ENCODE results near the gene MTUS2. TPM values are rescaled to one million over a fixed set of nuclear protein-coding genes. Genes with fewer than 3 reads are reported as not detected.

Gene MTUS2
- total and polyA plus RNA-seq, 9 of the 15 experiments (the other 6 are each of a cell fraction or from before 2014, with no cell fraction given) = 0.01 to 0.28 (median 0.06) TPM; not detected in 1

DNA sequence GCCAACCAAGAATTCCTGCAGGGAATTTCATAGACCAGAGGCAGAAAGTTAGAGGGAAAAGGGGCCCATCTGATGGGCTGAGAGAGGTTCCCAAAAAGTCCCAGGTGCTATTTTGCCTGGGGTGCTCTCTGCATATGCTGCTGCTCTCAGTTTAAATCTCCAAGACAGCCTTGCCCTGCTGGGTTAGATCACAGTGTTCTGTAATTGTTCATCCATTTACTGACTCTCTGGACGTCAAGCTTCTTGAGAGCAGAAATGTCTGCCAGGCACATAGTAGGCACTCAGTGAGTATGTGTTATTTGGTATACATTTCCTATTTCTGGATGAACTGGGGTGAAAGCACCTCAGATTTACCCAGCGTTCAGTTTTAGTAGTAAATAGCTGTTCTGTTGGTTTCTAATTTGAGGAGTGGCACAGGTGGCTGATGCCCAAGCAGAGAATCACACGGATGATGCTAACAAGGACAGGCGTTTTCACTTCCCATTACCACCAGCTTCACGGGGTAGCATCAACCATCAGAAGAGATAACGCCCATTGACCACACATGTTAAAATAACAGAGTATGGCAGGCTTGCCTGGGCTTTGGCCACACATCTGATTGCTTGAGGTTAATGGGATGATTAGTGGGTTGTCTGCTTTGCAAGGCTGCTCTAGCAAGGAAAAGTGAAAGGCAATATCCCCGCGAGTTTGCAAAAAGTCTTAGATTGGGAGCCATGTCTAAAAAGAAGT is 614.2 kb downstream of the MTUS2 start:
- Histone ChIP-seq H3K9me3 (replicated peaks; ENCODE audit: control insufficient read depth, insufficient read depth, low read depth, low read length) (no peaks in the 10 kb centered on the region), H3K27ac (ENCODE audit: extremely low read depth, low read depth, low read length) (no peak overlapping the region), H3K27me3 (ENCODE audit: control insufficient read depth in 2 of 2, insufficient read depth in 2 of 2, low read length in 2 of 2) (no peaks in the 10 kb centered on the region), H2AFZ (ENCODE audit: low read depth, low read length) (no peak overlapping the region), H3K4me2 (ENCODE audit: insufficient read depth, low read length) (no peak overlapping the region), H3K4me3 (no peak overlapping the region), H3K9me1 (ENCODE audit: control insufficient read depth, insufficient read depth, low read length) (no peaks in the 10 kb centered on the region), H3K36me3 (ENCODE audit: control insufficient read depth, insufficient read depth, low read length) (no peaks in the 10 kb centered on the region), H4K20me1 (replicated peaks; ENCODE audit: control insufficient read depth, insufficient read depth, low read length) (no peaks in the 10 kb centered on the region), H3K79me2 (ENCODE audit: control insufficient read depth, insufficient read depth, low read length) (no peaks in the 10 kb centered on the region), H3K9ac (ENCODE audit: insufficient read depth in 1 of 2, low read depth in 2 of 2, low read length in 2 of 2) (no peak overlapping the region), H3K4me1 (replicated peaks in 1 of 2; ENCODE audit: control insufficient read depth in 2 of 2, insufficient read depth in 2 of 2, low read length in 2 of 2) (peaks cover 0 to 8% of the 10 kb centered on the region in 2 experiments; a peak in 2 of 5 replicates)
- TF ChIP-seq CC2D1A (IDR thresholded peaks at IDR 0.05) (no peak), SRSF7 (optimal IDR thresholded peaks at IDR 0.05; ENCODE audit: low read depth, low read length) (no peak), CXXC5 (CRISPR knock-in tag; IDR thresholded peaks at IDR 0.05) (no peak), CSDE1 (IDR thresholded peaks at IDR 0.05) (no peak), COPS2 (conservative IDR thresholded peaks at IDR 0.05) (no peak), SPI1 (IDR thresholded peaks at IDR 0.05; ENCODE audit: borderline replicate concordance, low read depth, low read length) (no peak), FOXJ3 (CRISPR knock-in tag; IDR thresholded peaks at IDR 0.05) (no peak), ZC3H11A (IDR thresholded peaks at IDR 0.05; ENCODE audit: low read depth, low read length) (no peak), HNRNPUL1 (IDR thresholded peaks at IDR 0.05; ENCODE audit: low read length) (no peak), C11orf30 (IDR thresholded peaks at IDR 0.05; ENCODE audit: low read depth) (no peak), JUND (IDR thresholded peaks at IDR 0.05; ENCODE audit: borderline replicate concordance, low read depth, low read length) (no peak), JUND (tag; IDR thresholded peaks at IDR 0.05; ENCODE audit: borderline replicate concordance, low read depth, low read length) (no peak), POLR2AphosphoS5 (IDR thresholded peaks at IDR 0.05; ENCODE audit: control insufficient read depth, insufficient read depth, low read depth, low read length) (no peak), LARP7 (IDR thresholded peaks at IDR 0.05) (no peak)
- TF ChIP-seq, protein P1, sequence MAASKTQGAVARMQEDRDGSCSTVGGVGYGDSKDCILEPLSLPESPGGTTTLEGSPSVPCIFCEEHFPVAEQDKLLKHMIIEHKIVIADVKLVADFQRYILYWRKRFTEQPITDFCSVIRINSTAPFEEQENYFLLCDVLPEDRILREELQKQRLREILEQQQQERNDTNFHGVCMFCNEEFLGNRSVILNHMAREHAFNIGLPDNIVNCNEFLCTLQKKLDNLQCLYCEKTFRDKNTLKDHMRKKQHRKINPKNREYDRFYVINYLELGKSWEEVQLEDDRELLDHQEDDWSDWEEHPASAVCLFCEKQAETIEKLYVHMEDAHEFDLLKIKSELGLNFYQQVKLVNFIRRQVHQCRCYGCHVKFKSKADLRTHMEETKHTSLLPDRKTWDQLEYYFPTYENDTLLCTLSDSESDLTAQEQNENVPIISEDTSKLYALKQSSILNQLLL (CRISPR knock-in tag; IDR thresholded peaks at IDR 0.05; ENCODE audit: borderline replicate concordance) = no peak
- FAIRE-seq (no peak), ATAC-seq (no peak), DNase-seq (ENCODE audit: extremely low read depth in 1 of 4, low spot score in 3 of 4) (no peak)
- in situ Hi-C loops (cut with MboI) = no loop called here
- intact Hi-C loops (cut with micrococcal nuclease) = no loop called here
- BruUV-seq (replicated peaks) = no TSS peak
- 16% methylated on average over 7 of the region's 8 CpGs for WGBS (ENCODE audit: insufficient coverage, low coverage, missing lambda C conversion rate)
- CTCF ChIA-PET (ENCODE audit: low intra/inter-chr PET ratio) = no interaction called here
- POLR2A ChIA-PET = no interaction called here

Data from K562 (cell line).